GM18502 (cell line): Measurements from ENCODE around the gene TCF19.
A peak's percentile ranks its signal among the peaks of the same experiment; 100 is the strongest.
"Not testable (repeated sequence)": the region's sequence is repeated elsewhere in the genome, so short reads cannot be mapped to it uniquely, and the experiment has no call there.

Experiments
- ATAC-seq: cut with Tn5 transposase; IDR thresholded peaks from one replicate; pipeline ENCODE4 v1.9.1; 2021; ENCODE audit warnings: mild to moderate bottlenecking; ENCODE audit not compliant: unreplicated experiment, poor library complexity

Gene TCF19

DNA sequence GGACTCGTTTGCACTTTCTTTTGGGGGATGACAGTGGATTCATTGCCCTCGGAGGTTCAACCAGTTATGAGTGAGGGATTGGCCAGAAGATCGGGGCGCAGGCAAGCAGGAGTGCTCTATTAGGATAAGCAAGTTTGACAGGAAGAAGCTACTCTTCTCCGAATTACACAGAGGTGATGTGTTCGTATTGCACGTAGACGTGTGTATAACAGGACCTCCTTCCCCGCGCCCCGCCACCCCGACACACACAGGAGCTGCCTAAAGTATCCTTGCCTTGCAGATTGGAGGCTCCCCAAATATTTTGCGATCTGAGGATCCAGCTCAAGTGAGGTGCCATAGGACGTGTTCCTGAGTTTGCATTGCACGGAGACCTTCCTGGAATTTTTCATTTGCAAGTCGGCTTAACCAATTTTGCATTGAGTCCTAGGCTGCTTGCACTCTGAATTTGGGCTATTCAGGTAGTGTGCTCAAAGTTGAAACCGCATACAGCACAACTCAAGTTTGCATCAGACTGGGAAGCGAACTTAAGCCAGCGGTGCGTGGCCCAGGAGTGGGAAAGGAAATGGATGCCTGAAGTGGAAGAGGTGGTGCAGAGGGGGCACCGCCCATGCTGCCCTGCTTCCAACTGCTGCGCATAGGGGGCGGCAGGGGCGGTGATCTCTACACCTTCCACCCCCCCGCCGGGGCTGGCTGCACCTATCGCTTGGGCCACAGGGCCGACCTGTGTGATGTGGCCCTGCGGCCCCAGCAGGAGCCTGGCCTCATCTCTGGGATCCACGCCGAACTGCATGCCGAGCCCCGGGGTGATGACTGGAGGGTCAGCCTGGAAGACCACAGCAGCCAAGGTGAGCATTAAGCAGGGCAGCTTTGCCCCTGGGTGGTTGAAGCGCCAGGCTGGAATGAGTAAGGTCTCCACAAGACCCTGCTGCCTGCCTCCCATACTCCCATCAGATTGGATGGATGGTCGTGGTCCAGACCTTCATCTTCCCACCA, 770 bp downstream of the TCF19 start:
- no peak for ATAC-seq

DNA sequence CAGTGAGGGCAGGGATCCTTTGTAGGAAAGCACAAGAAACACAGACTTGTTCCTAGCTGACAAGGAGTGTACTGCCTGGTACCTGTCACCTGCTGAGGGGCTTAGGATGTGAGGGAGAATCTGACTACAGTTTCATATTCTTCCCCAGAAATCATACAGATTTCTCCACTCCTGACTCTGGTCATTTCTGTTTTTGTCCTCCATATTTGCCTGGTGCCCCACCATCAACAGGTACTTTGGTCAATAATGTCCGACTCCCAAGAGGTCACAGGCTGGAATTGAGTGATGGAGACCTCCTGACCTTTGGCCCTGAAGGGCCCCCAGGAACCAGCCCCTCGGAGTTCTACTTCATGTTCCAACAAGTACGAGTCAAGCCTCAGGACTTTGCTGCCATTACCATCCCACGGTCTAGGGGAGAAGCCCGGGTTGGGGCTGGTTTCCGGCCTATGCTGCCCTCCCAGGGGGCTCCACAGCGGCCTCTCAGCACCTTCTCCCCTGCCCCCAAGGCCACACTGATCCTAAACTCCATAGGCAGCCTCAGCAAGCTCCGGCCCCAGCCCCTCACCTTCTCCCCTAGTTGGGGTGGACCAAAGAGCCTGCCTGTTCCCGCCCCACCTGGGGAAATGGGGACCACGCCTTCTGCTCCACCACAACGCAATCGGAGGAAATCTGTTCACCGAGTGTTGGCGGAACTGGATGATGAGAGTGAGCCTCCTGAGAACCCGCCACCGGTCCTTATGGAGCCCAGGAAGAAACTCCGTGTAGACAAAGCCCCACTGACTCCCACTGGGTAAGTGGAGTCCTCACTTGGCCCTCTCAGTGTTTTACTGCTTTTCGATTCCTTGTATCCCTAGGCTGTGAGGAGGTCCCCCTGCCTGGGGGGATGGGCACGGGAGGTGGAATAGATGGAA, 3.1 kb downstream of the TCF19 start:
- ATAC-seq: no peak

- ATAC-seq: no peak
Measured at GRCh38 chr6:31162463-31163165, 4.2 kb downstream of the TCF19 start.

DNA sequence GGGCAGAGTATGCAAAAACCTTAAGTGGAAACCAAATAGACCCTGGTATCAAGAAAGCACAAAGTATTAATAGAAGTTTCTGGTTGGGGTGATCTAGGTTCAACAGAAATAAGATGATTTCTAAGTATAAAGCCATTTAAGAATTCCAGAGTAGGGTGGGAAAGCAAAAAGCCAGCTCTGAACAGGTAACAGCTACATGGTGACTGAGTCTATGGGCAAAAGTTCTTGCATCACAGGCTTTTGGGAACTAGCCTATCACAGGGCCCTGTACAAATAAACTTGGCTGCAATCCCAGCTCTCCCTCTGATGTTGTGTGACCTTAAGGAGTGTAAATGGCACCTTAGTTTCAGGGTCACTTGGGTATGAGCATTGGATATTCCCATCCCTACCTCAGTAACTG, 5.5 kb downstream of the TCF19 start:
- no peak for ATAC-seq

DNA sequence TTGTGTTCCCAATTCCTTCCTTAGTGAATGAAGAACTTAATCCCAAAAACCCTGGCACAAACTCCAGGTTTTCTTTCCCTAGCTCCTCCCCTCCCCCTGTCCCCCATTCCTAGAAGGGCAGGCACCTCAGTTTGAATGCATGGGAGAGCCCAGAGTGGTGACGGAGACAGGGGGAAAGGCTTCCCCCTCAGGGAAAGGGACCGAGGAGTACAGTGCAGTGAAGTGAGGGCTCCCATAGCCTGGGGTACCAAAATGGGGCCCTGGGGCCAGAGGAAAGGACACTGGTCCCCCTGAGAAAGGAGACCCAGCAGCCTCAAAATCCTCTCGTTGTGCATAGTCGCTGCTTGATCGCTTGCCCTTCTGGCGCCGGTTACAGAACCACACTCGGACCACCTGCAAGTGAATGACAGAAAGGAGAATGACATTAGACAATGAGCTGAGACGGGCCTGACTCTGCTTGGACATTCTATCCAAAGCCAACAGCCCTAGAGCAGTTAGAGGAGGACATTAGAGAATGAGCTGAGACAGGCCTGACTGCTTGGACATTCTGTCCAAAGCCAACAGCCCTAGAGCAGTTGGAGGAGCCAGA, 6.2 kb downstream of the TCF19 start:
- not testable (repeated sequence) for ATAC-seq

DNA sequence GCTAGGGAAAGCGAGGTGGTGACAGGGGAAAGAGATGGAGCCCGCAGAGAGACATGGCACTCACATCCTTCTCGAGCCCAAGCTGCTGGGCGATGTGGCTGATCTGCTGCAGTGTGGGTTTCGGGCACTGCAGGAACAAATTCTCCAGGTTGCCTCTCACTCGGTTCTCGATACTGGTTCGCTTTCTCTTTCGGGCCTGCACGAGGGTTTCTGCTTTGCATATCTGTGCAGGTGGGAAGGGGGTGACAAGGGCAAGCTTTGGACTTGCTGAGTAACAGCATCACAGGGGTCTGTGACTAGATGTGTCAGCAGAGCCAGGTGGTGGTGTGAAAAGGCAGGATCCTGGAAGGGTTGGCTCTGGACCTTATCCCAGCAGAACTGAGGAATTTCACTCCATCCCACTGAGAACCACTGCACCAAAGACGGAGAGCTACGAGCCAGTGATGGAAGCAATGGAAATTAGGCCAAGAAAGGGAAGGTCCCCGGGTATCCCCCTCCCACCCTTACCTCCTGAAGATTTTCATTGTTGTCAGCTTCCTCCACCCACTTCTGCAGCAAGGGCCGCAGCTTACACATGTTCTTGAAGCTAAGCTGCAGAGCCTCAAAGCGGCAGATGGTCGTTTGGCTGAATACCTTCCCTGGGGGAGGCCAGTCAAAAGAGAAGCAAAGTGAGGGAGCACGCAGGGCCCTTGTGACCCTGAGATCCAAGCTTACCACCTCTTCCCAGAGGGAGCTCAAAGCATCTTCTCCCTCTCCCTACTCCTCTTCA, 6.9 kb downstream of the TCF19 start:
- ATAC-seq: peak; percentile 79

GRCh38 chr6:31165986-31166385, 7.6 kb downstream of the TCF19 start:
- no peak for ATAC-seq

DNA sequence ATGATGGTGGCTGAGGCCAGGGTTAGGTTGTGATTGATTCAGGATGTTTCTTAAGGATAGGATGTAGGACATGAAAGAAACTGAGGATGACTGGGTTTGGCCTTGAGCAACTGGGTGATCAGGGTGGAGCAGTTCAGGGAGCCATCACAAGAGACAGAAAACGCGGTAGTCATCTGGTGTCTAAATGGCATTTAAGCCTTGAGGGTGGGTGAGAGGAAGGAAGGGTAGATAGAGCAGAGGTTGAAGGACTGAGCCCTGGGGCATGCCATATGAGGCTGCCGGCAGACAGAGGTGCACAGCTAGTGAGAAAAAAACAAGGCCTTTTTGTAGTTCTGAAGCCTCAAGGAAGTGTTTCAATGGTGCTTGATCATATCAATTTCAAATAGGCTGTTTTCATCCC, 10.2 kb downstream of the TCF19 start:
- ATAC-seq: no peak

GRCh38 chr6:31169123-31169857, 10.9 kb downstream of the TCF19 start:
- no peak for ATAC-seq

DNA sequence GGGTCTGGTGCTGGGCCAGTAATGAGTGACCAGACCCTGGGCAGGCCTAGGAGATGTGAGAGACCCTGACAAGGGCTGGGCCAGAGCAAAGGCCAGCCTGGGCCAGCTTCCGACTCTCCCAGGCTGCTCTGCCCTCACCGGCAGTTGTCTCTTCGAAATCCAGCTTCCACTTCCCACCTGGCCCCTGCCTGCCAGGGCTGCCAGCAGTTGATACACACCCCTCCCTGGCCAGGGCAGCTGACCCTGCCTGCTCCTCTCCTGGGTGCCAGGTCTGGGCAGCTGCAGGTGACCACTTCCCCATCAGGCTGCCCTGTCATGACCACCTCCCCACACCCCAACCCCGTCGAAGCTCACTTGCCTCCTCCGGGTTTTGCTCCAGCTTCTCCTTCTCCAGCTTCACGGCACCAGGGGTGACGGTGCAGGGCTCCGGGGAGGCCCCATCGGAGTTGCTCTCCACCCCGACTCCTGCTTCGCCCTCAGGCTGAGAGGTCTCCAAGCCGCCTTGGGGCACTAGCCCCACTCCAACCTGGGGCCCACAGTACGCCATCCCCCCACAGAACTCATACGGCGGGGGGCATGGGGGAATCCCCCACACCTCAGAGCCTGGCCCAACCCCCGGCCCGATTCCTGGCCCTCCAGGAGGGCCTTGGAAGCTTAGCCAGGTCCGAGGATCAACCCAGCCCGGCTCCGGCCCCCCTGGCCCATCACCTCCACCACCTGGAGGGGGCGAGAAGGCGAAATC, 11.6 kb downstream of the TCF19 start:
- not testable (repeated sequence) for ATAC-seq

DNA sequence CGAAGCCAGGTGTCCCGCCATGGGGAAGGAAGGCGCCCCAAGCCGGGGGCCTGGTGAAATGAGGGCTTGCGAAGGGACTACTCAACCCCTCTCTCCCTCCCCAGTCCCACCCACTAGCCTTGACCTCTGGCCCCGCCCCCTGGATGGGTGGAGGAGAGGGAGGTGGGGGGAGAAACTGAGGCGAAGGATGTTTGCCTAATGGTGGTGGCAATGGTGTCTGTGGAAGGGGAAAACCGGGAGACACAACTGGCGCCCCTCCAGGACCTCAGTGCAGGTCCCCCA, 12.2 kb downstream of the TCF19 start, which contains the start of gene POU5F1:
Gene POU5F1 (minus strand): TSS at position 83 of the 282 bp plus-strand sequence. CDS start 62 bp downstream, at position 21.
- no peak for ATAC-seq

- ATAC-seq: no peak
Measured at GRCh38 chr6:31170987-31171671, 12.7 kb downstream of the TCF19 start.

GRCh38 chr6:31171931-31172905, 13.8 kb downstream of the TCF19 start:
- ATAC-seq: no peak

GRCh38 chr6:31172973-31173384, 14.6 kb downstream of the TCF19 start:
- ATAC-seq: no peak

GRCh38 chr6:31173406-31173805, 15.0 kb downstream of the TCF19 start:
- no peak for ATAC-seq

DNA sequence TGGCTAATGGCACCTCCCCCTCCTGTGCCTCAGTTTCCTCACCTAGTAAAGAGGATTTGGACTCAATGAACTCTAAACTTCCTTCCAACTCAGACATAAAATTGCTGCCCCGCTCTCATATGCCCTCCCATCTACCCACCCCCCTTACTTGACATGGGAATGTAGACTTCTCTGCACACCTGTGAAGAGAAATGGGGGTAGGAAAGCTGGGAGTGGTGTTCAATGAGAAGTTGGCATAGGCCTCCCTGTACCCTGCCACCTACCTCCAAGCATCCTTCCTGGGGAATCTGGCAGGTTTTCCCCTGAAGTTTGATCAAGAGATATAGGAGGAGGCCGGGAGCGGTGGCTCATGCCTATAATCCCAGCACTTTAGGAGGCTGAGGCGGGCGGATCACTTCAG, 16.0 kb downstream of the TCF19 start:
- ATAC-seq: no peak
